ENCODE data around the gene CDK6.

CDK6 gene

GRCh38 chr7:92611735-92612134 lies 224.6 kb downstream of the CDK6 start:
- no peaks in the 10 kb centered on the region for H3F3A ChIP-seq (ENCODE audit: insufficient read depth, low read length)
- H3K9me2 ChIP-seq (ENCODE audit: low read depth, low read length) = no peaks in the 10 kb centered on the region
- peaks cover 11% of the 10 kb centered on the region for H3K4me1 ChIP-seq (ENCODE audit: insufficient read depth, low read length, severe bottlenecking)
- H3K27me3 ChIP-seq (ENCODE audit: insufficient read depth, low read length) = no peaks in the 10 kb centered on the region
- no peaks in the 10 kb centered on the region for H3K9me3 ChIP-seq (ENCODE audit: low read length)
- no peak for TF ChIP-seq EZH2 (IDR thresholded peaks at IDR 0.05; ENCODE audit: borderline replicate concordance, low read length)
- TF ChIP-seq, protein P1, sequence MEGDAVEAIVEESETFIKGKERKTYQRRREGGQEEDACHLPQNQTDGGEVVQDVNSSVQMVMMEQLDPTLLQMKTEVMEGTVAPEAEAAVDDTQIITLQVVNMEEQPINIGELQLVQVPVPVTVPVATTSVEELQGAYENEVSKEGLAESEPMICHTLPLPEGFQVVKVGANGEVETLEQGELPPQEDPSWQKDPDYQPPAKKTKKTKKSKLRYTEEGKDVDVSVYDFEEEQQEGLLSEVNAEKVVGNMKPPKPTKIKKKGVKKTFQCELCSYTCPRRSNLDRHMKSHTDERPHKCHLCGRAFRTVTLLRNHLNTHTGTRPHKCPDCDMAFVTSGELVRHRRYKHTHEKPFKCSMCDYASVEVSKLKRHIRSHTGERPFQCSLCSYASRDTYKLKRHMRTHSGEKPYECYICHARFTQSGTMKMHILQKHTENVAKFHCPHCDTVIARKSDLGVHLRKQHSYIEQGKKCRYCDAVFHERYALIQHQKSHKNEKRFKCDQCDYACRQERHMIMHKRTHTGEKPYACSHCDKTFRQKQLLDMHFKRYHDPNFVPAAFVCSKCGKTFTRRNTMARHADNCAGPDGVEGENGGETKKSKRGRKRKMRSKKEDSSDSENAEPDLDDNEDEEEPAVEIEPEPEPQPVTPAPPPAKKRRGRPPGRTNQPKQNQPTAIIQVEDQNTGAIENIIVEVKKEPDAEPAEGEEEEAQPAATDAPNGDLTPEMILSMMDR (IDR thresholded peaks at IDR 0.05; ENCODE audit: low read length) = no peak
- H3K79me2 ChIP-seq (ENCODE audit: insufficient read depth, low read length) = no peaks in the 10 kb centered on the region
- H3K4me2 ChIP-seq (ENCODE audit: low read length) = no peak overlapping the region
- H3K36me3 ChIP-seq (ENCODE audit: insufficient read depth, low read length) = peaks cover 27% of the 10 kb centered on the region; the same call in 1 of the 2 replicates
- H2AFZ ChIP-seq (ENCODE audit: low read length) = no peak overlapping the region
- H4K20me1 ChIP-seq (ENCODE audit: insufficient read depth, low read length) = no peaks in the 10 kb centered on the region
- H3K27ac ChIP-seq (ENCODE audit: low read depth, low read length, poor library complexity, severe bottlenecking) = no peak overlapping the region
- H3K9ac ChIP-seq (ENCODE audit: low read length) = no peak overlapping the region
- H3K4me3 ChIP-seq (ENCODE audit: low read depth, low read length, poor library complexity, severe bottlenecking) = no peak overlapping the region

- no peak for TF ChIP-seq EZH2 (IDR thresholded peaks at IDR 0.05; ENCODE audit: borderline replicate concordance, low read length)
- TF ChIP-seq, protein P1 (IDR thresholded peaks at IDR 0.05; ENCODE audit: low read length) = peak; percentile 62
- H3K9me3 ChIP-seq (ENCODE audit: low read length) = no peaks in the 10 kb centered on the region
- H3K9ac ChIP-seq (ENCODE audit: low read length) = no peak overlapping the region
- no peak overlapping the region for H3K27ac ChIP-seq (ENCODE audit: low read depth, low read length, poor library complexity, severe bottlenecking)
- H4K20me1 ChIP-seq (ENCODE audit: insufficient read depth, low read length) = no peaks in the 10 kb centered on the region
- H3K4me2 ChIP-seq (ENCODE audit: low read length) = no peak overlapping the region
- no peak overlapping the region for H2AFZ ChIP-seq (ENCODE audit: low read length)
- peaks cover 13% of the 10 kb centered on the region; the same call in 1 of the 2 replicates for H3K36me3 ChIP-seq (ENCODE audit: insufficient read depth, low read length)
- H3K9me2 ChIP-seq (ENCODE audit: low read depth, low read length) = no peaks in the 10 kb centered on the region
- H3K4me3 ChIP-seq (ENCODE audit: low read depth, low read length, poor library complexity, severe bottlenecking) = no peak overlapping the region
- no peaks in the 10 kb centered on the region for H3K27me3 ChIP-seq (ENCODE audit: insufficient read depth, low read length)
- H3K4me1 ChIP-seq (ENCODE audit: insufficient read depth, low read length, severe bottlenecking) = peaks cover 11% of the 10 kb centered on the region
- H3K79me2 ChIP-seq (ENCODE audit: insufficient read depth, low read length) = no peaks in the 10 kb centered on the region
- H3F3A ChIP-seq (ENCODE audit: insufficient read depth, low read length) = no peaks in the 10 kb centered on the region
Observed at GRCh38 chr7:92609921-92610518, 226.4 kb downstream of the CDK6 start.

DNA sequence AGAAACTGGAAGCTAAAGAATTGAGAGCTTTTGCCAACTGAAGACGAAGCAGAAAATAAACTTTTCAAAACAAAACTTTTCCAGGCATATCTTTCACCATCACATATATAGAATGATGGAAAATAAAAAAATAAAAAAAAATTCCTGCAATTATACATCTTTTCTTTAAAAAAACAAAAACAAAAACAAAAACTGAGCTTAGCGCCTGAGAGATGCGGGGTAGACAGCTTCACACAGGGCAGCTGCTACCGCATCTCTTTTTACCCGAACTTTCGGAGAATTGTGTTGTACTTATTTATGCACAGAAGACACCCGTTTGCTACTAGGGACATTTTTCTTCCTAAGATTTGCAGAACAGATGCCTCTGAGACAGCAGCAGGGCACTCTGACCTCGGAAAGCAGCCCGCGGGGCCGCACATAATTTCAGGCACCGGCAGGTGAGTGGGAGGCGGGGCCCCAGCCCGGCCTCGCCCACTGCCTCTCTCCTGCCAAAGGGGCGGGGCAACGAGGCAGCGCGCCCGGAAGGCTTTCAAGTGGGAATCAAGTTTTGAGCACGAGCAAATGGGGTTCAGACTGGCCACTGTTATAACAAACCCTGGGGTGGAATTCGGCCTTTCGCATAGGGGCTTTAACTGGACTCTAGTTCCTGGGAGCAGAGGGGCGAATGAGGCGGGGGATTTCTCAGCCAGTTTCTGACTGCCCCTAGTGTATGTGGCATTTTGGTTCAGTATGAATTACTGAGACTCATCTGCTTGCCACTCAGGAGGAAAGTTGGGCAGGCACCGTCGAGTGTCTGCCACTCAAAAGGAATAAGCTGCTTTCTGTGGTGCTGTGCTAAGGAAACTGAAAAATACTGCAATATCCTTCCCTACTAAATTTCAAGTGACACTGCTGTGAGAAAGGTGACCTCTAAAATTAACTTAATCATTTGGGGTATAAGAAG lies 227.7 kb downstream of the CDK6 start:
- H3K79me2 ChIP-seq (ENCODE audit: insufficient read depth, low read length) = no peaks in the 10 kb centered on the region
- TF ChIP-seq EZH2 (IDR thresholded peaks at IDR 0.05; ENCODE audit: borderline replicate concordance, low read length) = no peak
- TF ChIP-seq, protein P1 (IDR thresholded peaks at IDR 0.05; ENCODE audit: low read length) = no peak
- H2AFZ ChIP-seq (ENCODE audit: low read length) = no peak overlapping the region
- H3K9me3 ChIP-seq (ENCODE audit: low read length) = no peaks in the 10 kb centered on the region
- no peaks in the 10 kb centered on the region for H3F3A ChIP-seq (ENCODE audit: insufficient read depth, low read length)
- peaks cover 11% of the 10 kb centered on the region for H3K4me1 ChIP-seq (ENCODE audit: insufficient read depth, low read length, severe bottlenecking)
- H3K36me3 ChIP-seq (ENCODE audit: insufficient read depth, low read length) = peaks cover 1% of the 10 kb centered on the region; the same call in 1 of the 2 replicates
- no peak overlapping the region for H3K4me3 ChIP-seq (ENCODE audit: low read depth, low read length, poor library complexity, severe bottlenecking)
- no peaks in the 10 kb centered on the region for H4K20me1 ChIP-seq (ENCODE audit: insufficient read depth, low read length)
- no peak overlapping the region for H3K4me2 ChIP-seq (ENCODE audit: low read length)
- H3K27me3 ChIP-seq (ENCODE audit: insufficient read depth, low read length) = no peaks in the 10 kb centered on the region
- H3K27ac ChIP-seq (ENCODE audit: low read depth, low read length, poor library complexity, severe bottlenecking) = no peak overlapping the region
- H3K9ac ChIP-seq (ENCODE audit: low read length) = no peak overlapping the region
- no peaks in the 10 kb centered on the region for H3K9me2 ChIP-seq (ENCODE audit: low read depth, low read length)

All from OCI-LY1 (cell line).